ENCODE measurements around the gene CELA2B.
"Not testable (repeated sequence)": the region's sequence is repeated elsewhere in the genome, so short reads cannot be mapped to it uniquely, and the experiment has no call there.

CELA2B gene

DNA sequence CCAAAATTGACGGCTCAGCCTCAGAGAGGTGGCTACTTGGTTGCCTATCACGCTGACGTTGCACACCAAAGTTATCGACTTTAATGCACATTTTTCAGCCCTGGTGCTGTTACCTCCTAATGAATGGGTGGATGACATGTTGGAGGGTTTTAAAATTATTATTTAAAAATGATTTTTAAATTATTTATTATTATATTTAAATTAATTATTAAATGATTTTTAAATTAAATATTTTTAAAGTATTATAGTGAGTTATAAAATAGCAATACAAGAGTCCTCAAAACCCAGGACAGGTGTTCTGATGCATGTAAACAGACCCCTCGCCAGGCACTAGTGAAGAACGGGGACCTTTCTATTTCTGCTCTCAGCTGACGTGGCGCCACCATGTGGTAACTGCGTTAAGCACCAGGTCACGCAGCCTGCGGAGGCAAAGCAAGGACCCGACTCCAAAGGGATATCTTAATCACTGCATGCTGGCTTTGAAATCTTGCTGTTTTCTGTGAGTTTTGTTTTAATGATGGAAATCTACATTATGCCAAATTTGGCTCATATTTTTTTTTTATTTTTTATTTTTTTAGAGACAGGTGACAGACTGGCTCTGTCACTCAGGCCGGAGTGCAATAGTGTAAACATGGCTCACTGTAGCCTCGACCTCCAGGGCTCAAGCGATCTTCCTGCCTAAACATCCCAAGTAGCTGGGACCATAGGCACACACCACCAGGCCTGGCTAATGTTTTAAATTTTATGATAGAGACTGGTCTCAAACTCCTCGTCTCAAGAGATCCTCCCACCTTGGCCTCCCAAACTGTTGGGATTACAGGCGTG is 25.5 kb downstream of the CELA2B start:
- peak; percentile 27 to 65 for DNase-seq

DNA sequence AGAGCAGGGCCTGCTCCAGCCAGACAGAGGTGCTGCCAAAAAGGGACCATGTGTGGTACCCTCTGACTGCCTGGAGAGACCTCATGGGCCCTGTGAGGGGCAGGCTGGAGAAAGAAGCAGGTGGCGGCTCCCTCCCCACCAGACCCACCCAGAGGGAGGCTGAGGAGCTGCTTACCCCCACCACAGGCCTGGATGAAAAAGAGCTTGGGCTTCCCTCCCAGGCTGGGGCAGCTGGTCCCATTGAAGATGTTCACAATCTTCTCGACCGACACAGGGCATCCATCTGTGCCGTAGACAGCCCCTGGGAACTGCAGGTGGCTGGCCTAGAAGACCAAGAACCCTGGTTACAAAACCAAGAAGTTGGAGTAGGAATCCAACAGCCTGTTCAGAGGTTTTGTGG is 28.5 kb downstream of the CELA2B start:
- DNase-seq, result no peak

DNA sequence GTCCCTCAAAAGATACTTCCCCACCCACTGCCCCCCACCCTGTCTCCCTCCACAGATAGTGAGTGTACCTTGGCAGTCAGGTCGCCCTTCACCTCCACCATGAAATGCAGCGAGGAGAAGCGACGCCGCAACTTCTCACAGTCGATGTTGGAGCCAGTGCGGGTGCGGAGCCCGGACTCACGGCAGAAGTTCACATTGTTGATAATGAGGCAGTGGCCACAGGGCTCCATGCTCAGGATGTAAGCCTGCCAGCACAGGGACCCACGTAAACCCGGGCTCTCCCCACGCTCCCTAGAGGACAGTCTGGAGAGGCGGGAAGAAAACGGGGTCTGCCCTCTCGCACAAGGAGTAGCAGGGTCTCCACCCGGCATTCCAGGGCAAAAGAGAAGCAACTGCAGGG is 30.9 kb downstream of the CELA2B start:
- DNase-seq, result no peak

DNA sequence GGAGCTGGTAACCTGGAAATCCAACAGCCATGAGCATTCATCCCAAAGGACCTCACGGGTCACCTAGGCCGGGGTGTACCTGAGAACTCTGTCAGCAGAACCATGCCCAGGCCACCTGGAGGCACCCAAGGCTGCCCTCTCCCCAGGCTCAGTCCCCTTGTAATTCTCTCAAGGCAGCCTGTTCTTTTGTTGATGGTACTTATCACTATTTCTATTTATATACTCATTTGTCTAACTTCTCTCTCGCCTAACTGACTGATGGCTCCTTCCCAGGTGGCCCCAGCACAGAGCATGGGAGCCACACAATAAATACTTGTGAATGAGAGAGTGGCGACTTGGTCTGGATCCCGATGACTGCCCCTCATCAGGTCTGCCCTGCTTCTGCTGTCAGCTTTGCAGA is 31.4 kb downstream of the CELA2B start:
- DNase-seq, result no peak

DNA sequence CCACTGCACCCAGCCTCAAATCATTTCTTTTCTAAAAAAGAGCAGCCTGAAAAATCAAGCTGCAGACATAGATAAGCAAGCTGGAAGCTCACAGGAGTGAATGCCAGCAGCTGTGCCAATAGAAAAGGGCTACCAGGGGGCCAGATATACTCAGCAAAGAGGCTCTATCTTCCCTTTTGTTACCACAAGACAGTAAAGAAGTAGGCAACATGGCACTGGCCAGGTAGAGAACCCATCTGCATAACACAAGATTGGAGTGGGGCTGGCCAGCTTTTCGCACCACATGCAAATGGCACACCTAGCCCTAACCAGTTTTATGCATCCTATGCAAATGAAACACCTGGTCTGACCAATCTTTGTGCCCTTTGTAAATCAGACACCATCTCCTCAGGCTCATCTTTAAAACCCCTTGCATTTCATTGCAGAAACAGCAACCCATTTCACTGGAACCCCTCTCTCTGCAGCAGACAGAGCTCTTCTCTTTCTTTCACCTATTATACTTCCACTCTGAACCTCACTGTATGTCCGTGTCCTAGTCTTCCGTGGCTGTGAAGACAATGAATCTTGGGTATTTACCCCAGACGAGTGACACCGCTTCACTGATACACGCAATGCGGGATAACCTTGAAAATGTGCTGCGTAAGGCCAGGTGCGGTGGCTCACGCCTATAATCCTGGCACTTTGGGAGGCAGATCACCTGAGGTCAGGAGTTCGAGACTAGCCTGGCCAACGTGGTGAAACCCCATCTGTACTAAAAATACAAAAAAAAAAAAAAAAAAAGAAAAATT is 33.0 kb downstream of the CELA2B start:
- DNase-seq, result no peak

DNA sequence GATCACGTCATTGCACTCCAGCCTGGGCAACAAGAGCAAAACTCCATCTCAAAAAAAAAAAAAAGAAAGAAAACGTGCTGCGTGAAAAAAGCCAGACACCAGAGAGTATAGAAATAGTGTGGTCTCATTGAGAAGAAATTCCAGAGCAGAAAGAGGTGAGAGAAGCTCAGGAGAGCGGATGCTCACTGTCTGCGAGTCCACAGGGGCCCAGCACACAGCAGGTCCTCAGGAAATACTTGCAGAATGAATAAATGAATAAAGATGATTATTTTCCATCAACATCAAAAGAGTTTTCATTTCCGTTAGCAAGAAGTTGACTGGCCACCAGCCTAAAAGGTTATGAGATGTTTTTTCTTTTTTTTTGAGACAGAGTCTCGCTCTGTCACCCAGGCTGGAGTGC is 33.7 kb downstream of the CELA2B start:
- DNase-seq, result no peak

DNA sequence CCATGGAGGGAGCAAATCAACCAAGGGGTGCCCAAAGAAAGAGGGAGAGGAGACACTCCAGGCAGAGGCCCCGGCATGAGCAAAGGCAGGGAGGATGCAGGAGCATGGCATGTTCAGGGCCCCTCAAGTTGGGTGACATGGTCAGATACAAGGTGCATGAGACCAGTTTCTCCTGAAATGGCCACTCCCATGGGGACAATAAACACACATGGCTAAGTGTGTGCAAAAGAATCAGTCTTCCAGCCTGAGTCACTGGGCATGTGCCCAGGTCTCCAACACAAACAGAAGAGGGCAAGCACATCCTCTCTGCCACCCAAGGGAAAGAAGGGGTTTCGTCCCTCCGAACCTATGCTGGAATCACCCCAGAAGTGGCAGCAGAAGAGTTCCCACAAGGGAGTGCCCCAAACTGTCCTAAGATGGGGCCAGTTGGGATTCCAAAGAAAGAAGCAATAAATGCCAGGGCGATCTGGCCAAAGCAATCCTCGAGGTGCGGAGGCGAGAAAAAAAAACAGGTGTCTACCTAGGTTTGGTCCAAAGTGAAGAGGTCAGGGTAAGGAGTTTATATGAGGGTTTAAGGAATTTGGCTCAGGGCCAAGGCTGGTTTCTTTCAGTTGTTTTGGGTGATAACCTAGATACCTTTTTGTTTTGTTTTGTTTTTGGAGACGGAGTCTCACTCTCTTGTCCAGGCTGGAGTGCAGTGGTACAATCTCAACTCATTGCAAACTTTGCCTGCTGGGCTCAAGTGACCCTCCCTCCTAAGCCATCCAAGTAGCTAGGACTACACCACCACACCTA is 34.9 kb downstream of the CELA2B start:
- DNase-seq, result no peak

DNA sequence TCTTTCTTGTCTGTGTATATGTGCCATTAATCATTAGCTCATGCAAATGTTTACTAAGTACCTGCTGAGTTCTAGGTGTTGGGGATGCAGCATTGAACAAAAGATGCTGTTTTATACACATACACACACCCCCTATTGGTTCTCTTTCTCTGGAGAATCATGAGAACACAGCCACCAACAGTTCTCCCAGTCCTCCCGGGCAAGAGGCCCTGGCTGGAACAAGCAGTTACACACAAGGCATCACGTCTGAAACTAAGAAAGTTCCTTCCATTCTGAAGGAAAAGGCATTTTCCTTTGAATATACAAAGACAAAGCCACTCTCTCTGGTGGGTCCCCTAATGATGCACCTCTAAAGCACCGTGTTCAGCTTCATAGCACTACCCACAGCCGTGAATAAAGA is 37.3 kb downstream of the CELA2B start:
- no peak for DNase-seq

DNA sequence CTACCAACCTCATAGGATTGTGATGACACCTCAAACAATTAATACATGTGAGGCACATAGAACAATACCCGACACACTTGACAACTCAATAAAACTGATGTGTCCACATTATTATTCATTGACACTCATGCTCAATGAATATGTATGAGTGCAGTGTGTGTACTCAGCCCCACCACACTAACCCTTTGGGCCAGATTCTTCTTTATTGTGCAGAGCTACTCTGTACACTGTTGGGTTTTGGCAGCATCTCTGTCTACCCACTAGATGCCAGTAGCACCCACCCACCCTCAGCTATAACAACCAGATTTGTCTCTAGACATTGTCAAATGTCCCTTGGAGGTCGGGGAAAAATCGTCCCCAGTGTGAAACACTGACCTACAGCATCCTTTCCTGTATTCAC is 38.0 kb downstream of the CELA2B start:
- DNase-seq, result no peak

DNA sequence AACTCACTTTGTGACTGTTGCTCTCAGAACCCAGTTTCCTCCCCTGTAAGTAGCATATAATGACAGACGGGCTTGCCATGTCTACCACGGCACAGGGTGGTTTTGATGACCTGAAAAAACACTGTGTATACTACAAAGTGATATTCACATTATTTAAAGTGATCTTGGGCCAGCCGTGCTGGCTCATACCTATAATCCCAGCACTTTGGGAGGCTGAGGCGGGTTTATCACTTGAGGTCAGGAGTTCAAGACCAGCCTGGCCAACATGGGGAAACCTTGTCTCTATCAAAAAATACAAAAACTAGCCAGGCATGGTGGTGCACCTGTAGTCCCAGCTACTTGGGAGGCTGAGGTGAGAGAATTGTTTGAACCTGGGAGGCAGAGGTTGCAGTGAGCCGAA is 38.7 kb downstream of the CELA2B start:
- not testable (repeated sequence) for DNase-seq

DNA sequence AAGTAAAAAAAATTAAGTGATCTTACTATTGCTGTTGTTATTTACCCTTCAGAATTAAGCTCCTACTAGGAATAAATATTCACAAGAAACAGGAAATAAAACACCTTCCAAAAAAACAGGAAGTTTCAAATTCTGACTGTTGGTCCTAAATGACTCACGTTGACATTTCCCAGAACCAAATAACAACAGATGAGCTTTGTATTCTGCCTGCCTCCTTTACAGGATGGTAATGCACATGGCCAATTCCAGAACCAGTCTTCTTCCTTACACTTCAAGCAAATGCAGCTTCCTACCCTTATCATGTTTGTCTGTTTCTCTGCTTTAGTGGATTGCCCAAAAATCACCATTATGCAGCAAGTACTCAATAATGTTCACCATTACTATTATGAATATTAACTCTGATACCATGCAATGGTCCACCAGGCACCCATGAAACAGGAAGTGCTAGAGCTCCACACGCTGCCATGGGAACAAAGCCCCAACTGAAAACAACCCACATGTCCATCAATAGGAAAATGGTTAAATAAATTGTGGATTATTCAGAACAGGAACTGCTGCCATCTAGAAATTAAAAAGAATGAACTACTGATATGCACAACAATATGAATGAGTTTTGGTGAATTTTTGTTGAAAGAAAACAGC is 39.2 kb downstream of the CELA2B start:
- DNase-seq, result no peak

DNA sequence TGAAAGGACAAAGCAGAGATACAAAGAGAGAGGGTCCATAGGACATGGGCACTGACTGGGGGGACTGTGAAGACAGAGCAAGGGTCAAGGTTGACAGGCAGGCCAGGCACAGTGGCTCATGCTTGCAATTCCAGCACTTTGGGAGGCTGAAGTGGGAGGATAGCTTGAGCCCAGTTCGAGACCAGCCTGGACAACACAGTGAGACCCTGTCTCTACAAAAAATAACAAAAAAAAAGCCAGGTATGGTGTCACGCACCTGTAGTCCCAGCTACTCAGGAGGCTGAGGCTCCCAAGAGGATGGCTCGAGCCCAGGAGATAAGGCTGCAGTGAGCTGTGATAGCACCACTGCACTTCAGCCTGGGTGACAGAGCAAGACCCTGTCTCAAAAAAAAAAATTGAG is 43.7 kb downstream of the CELA2B start:
- no peak for DNase-seq

DNA sequence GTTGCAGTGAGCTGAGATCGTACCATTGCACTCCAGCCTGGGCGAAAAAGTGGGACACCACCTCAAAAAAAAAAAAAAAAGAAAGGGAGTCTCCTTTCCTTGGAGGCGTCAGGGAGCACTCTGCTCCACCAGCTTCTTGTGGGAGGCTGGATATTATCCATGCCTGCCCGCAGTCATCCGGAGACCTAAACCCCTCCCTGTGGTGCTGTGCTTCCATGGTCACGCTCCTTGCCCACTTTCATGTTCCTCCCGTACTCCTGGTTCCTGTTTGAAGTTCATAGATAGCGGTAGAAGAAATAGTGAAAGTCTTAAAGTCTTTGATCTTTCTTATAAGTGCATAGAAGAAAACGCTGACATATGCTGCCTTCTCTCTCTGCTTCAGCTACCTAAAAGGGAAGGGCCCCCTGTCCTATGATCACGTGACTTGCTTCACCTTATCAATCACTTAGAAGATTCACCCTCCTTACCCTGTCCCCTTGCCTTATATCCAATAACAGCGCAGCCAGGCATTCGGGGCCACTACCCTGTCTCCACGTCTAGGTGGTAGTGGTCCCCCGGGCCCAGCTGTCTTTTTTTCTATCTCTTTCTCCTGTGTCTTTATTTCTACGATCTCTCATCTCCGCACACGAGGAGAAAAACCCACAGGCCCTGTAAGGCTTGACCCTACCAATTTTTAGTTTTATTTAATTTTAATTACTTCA is 45.5 kb downstream of the CELA2B start:
- not testable (repeated sequence) for DNase-seq

DNA sequence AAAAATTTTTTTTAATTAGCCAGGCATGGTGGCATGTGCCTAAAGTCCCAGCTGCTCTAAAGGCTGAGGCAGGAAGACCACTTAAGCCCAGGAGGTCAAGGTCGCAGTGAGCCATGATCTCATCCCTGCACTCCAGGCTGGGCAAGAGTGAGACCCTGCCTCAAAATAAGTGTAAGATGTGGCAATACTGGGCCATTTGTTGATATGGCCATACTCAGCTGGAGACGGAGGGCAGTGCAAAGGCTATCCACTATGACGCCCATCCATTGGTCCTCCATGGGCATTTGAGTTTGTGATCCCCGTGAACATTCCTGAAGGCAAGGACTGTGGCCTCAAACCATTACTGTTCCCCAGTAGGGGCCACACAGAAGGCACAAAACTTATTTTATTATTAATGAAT is 46.6 kb downstream of the CELA2B start:
- DNase-seq, result no peak

DNA sequence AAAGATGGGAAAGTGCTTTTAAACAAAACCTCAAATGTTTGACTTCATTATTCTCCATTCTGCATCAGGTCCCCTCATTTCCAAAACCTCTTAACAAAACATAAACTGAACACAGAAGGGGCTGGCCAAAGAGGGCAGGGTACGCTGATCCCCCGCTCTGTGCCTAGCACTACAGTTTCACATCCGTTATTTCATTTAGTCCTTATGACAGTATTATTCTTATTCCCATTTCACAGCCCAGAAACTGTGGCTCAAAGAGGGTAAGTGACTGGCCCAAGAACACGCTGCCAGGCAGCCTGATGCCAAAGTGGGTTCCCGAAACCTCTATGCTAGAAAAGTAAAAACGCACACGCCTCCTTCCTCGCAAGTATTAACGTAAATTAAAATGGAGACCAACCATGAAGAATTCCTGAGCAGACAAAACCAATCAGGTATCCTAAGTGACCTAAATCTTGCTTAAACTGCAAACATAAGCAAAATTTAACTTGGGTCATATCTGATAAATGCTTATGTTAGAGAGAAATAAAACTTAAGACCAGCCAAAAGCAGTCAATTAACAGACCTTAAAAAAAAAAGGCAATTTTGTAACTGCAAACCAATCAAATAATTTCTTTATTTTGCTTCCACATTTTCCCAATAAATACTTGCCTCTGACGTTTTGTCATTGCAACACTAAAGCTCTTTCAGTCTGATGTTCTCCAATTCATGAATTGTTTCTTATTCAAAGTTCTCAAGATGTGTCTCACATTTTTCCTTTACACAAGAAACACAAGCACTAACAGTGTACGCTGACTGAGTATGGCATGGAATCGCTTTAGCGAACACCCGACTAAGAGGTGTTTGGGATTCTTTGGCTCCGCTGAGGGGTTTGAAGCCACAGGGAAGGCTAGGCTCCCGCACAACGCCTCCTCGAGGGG is 47.5 kb downstream of the CELA2B start:
- DNase-seq, result no peak

DNA sequence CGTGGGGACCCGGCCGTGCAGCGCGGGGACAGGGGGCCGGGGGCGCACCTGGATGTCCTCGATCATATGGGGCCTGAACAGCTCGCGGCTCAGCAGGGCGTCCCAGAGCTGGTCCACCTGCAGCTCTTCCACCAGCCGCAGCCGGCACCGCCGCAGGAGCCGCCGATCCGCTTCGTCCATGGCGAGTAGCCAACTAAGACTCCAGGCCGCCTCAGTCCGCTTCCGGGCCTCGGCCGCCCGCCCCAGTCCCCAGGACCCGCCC is 48.0 kb downstream of the CELA2B start, which contains the start of gene CASP9:
Gene CASP9 (minus strand): TSS at position 195 of the 262 bp plus-strand sequence. CDS start 15 bp downstream, at position 180.
- DNase-seq, result no peak

DNA sequence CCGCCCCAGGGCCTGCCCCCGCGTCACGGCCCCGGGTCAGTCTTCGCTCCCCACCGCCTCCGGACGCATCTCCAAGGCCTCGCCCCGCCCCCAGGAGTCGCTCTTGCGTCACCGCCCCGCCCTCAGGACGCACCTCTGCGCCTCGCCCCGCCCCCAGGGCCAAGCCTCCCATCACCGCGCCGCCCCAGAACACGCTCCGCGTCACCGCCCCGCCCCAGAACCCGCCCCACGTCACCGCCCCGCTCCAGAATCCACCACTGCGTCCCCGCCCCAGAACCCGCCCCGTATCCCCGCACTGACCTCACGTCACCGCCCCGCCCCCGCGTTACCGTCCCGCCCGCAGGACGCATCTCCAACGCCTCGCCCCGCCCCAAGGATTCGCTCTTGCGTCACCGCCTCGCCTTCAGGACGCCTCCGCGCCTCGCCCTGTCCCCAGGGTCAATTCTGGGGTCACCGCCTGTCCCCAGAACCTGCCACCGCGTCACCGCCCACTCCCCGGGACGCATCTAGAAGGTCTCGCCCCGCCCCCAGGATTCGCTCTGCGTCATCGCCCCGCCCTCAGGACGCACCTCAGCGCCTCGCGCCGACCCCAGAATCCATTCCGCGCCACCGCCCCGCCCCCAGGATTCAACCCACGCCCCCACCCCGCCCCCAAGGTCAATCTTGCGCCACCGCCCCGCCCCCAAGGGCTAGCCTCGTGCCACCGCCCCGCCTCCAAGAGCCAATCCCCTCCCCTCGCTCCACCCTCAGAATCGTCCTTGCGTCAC is 48.6 kb downstream of the CELA2B start:
- peak; percentile 99 for DNase-seq

DNA sequence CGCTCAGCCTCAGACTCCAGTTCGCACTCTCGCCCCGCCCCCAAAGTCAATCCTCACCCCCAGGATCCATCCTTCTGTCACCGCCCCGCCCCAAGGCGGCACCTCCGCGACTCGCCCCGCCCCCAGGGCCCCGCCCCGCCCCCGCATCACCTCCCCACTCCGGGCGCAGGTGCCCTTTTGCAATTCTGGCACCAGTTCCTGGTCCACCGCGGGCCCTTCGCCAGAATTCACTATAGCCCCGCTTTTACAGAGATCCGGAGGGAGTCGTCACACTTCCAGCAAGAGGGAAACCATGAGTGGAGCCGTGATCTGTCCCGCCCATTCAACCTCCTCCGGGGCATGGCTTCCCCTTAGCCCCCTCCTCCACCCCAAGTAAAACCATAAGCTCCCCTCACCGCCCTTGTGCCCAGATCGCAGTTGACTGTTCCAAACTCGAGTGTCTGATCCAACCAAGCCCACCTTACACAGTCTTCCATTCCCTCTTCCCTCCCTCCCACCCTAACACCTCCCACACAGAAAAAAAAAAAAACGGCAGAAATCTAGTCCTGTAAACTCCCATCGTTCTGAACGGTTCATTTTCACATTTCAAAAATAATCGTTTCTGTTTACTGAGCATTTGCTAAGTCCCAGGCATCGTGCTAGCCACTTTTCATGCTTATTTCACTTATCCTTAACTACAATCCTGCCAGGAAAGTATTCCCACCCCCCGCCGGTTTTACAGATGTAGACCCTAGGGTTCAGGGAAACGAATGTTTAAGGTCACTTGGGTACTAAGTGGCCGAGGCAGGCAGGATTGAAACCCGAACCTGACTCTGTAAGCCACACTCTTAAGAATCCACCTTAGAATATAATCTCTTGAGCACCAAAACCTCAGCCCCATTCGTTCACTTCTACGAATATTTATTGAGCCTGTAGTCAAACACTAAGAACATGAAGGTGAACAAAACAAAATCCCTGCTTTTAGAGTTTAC is 49.4 kb downstream of the CELA2B start:
- peak in 1 of 2 experiments; percentile 50 for DNase-seq

DNA sequence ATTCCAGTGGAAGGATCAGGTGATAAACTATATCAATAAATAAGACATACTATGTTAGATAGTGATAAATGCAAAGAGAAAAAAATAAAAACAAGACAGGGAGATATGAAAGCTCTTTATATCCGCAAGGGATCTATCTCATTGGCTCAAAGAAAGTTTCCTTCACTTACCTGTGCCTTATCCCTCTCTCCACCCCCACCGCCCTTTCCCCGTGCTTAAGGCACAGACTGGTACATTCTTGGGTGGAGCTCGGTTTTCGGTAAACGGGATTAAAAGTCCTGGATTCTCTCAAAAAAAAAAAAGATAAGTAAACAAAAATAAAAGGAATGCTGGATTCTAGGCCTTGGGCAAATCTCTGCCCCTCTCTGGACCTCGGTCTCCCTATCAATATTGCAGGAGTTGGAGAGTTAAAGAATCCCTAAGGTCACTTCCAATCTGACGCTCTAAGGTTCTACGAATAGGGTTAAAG is 50.2 kb downstream of the CELA2B start:
- DNase-seq, result no peak
